ENCODE data around the gene PPP1R14D.

PPP1R14D gene

DNA sequence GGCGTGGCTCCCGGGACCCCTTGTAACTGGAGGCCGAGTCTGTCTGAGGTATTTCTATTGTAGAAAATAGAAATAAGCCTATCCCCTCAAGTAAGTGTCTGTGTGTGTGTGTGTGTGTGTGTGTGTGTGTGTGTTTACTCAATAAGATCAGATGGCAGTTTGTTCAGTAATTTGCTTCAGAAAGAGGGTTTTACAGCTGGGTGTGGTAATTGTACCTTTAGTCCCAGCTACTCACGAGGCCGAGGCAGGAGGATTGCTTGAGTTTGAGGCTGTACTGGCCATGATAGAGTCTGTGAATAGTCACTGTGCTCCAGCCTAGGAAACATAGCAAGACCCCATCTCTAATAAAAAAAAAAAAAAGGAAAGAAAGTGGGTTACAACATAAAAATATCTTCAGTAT is 24.0 kb upstream of the PPP1R14D start:
- no peak for DNase-seq (ENCODE audit: low read depth)

DNA sequence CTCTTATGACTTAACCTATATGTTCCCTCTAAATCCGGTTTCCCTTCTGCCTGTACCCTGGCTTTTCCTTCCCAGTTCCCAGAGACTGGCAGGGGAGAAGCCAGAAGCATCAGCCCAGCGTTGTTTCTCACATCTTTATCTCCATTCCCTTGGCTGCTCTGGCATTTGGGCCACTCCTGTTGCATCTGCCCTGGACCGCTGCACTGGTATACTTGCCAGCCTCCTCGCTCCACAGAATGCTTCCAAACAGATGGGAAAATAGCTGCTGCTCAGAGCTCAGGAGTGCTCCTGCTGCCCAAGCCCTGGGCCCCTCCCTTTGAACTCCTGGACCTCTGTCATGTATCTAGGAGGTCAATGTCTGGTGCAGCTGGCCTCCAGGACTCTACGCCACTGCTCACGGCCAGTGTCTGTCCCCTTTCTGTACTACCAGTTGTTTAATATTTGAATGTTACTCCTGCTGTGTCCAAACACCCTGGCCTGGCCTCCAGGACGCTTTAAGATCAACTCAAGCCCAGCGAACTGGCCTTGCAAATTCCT is 22.1 kb upstream of the PPP1R14D start:
- no peak for DNase-seq (ENCODE audit: low read depth)

DNA sequence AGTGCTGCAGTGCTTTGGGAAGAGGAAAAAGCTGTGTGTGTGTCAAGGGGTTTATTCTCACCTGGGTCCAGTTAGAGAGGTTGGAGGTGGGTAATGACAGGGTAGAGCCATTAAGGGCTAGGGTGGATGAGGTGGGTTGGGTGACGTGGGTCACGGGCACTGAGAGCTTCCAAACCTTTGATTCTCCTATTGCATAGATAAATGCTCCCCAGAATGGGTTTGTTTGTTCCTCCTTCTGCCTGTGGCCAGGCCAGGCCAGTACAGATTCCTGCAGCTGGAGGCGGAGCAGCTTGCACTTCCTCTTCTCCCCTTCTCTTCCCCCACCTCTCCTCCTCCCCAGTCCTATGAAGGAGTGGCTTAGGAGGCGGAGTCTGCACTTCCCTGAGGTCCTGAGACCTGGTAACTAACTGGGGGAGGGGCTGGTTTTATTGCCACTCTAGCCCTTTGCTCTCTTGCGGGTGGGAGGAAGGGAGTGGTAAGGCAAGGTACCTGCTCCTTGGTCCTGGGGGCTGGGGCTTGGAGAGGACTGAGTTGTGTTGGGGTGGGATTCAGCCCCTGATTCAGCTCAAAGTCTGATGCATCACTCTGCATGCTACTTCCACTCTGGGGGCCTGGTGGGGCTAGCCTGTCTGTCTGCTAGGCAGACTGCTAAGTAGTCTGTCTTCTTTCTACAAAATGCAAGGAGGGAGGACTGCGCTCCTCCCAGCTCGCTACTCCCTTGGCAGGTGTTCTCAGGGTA is 18.9 kb upstream of the PPP1R14D start:
- DNase-seq (ENCODE audit: low read depth), result no peak

DNA sequence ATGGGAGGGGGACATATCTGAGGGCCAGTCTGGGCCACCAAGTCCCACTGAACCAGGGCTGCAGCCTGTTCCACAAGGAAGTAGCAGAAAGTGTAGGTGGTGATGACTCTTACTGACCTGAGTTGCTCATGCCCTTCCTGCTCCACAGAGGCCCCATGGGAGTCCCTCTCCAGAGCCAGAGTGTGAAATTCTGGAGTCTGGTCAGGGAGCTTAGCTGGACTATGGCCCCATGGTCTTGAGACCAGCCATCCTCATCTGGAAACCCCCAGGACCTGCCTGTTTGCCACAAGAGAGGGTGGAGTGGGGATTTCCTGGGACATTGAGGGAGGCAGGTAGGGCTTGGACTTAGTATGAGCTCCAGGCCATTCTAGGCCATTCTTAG is 18.3 kb upstream of the PPP1R14D start:
- no peak for DNase-seq (ENCODE audit: low read depth)

DNA sequence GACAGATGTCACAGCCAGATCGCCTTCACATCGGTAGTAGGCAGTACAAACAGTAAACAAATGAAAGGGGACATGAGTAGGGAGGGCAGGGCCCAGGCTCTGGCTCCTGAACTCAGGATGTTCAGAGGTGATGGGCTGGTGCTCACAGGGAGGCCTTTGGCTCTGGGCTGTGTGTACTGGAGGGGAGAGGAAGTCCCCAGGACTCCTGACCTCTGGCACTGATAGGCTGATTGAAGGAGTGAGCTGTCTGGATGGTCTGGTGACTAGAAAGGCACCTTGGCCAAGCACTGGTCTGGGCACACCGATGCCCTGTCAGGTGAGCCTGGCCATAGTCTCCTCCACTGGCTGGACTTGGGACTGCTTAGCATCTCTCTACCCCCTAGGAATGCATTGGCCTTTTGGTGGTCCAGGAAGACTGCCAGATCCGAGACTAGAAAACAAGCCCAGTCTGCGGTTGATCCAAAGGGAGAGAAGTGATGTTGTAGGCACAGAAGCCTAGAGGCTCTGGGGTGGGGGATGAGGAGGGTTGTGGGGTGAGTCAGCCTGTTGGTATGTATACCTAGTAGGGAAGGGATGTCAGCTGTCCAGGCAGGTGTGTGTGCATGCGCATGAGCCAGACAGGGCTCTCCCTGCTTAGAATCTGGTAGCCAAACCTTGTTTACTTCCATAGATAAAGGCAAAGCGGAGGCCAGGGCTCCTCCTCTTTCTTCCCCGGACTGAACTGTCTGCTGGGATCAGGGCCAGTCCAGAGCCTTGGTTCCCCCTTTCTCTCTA is 17.2 kb upstream of the PPP1R14D start:
- no peak for DNase-seq (ENCODE audit: low read depth)

DNA sequence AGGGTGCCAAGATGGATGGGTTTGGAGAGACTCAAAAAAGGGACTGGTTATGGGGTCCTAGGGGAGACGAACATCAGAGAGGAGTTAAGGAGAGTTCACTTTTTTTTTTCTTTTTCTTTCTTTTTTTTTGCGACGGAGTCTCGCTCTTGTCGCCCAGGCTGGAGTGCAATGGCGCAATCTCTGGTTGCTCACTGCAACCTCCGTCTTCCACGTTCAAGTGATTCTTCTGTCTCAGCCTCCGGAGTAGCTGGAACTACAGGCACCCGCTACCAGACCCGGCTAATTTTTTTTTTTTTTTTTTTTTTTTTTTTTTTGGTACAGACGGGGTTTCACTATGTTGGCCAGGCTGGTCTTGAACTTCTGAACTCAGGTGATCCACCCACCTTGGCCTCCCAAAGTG is 16.5 kb upstream of the PPP1R14D start:
- DNase-seq (ENCODE audit: low read depth), result no peak

DNA sequence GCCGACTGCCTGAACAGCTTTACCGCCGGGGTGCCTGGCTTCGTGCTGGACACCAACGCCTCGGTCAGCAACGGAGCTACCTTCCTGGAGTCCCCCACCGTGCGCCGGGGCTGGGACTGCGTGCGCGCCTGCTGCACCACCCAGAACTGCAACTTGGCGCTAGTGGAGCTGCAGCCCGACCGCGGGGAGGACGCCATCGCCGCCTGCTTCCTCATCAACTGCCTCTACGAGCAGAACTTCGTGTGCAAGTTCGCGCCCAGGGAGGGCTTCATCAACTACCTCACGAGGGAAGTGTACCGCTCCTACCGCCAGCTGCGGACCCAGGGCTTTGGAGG is 16.2 kb upstream of the PPP1R14D start:
- DNase-seq (ENCODE audit: low read depth), result peak; percentile 5

DNA sequence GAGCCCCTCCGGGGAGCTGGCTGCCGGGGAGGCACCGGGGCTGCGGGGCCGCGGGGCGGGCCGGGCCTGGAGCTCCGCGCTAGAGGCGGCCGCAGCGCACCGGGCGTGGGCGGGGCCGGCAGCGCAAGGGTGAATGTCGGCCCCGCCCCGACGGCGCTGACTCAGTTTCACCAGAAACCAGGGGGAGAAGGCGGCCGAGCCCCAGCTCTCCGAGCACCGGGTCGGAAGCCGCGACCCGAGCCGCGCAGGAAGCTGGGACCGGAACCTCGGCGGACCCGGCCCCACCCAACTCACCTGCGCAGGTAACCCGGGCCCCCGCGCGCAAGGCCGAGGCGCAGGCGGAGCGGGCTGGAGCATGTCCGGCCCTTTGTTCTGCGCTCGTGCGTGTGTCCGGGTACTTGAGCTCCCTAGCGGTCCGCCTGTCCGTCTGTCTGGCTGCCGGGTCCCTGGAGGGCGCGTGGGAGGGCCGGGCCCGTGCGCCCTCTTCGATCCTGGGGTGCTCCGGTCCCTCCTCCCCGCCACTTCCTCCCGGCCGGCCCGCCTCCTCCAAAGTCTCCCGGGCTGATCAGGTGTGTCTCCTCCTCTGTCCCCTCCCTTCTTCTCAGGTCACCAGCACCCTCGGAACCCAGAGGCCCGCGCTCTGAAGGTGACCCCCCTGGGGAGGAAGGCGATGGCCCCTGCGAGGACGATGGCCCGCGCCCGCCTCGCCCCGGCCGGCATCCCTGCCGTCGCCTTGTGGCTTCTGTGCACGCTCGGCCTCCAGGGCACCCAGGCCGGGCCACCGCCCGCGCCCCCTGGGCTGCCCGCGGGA is 15.6 kb upstream of the PPP1R14D start, which contains the start of gene SPINT1:
Gene SPINT1 (plus strand): TSS at position 164 of the 811 bp plus-strand sequence. CDS start 507 bp downstream, at position 671.
- peak; percentile 40 for DNase-seq (ENCODE audit: low read depth)

DNA sequence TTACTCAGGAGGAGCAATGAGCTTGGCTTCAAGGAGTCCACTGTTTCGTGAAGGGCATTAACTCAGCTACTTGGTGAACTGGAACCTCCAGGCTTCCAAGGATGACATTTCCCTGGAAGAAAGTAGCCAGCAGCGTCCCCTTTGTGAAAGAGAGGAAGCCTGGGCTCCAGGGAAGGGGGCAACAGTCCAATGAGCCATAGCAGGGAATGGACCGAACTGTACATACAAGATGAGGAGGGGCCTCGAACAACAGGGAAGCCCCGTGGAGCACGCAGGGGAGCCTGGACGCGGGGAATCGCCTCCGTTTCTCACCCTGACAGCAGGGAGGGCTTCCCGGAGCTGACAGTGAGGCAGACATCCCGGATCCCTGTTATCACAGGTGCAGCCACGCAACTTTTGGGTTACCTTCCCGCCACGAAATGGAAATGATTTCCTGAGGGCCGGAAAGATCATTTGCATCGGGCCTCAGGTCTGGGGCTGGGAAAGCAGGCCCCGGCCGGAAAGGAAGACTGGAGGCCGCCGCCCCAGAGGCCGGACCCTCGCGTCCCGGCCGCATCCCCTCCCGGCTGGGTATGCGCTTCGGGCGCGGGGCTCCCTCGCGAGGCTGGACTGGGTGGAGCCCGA is 14.9 kb upstream of the PPP1R14D start:
- DNase-seq (ENCODE audit: low read depth), result no peak

DNA sequence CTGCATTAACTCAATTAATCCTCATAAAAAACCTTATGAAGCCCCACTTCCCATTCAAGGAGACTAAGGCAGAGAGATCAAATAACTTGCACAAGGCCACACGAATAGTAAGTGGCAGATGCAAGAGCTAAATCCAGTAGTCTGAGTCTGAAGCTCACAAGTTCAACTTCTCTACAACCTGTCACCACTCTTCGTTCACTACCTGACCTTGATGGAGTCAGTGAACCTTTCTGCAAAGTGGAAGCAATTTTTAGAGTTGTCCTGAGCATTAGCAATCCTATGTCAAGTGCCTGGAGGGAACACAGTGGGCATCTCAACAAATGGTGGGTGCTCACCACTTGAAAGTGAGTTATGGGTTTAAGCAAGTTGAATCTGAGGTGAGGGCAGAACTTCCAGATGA is 13.2 kb upstream of the PPP1R14D start:
- no peak for DNase-seq (ENCODE audit: low read depth)

DNA sequence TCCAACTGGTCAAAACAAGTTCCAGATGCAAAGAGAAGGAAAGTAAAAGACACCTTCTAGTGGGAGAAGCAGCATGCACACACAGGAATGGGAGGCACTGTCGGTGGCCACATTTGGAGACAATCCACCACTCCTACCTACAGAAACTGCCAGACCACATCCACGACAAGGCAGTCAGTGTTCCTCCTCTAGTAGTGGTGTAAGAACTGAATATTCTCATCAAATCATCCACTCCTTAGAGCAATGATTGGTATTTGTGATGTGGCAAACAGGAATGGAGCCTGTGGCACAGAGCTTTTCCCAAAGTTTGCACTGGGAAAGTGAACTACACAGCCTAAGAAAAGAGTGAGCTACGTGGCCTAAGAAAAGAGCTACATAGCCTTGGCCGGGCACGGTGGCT is 10.2 kb upstream of the PPP1R14D start:
- DNase-seq (ENCODE audit: low read depth), result no peak

DNA sequence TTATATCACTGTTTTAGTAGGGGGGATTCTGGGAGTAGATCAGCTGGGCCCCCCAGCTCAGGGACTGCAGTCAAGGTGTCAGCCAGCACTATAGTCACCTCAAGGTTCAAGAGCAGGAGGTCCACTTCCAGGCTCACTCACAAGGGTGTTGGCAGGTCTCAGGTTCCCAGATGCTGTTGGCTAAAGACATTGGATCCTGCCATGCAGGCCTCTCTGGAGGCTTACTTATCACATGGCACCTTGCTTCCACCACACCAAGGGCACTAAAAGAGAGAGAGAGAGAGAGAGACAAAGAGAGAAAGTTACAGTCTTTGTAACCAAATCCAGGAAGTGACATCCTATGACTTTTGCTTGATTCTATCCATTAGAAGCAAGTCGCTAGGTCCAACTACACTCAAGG is 7.5 kb upstream of the PPP1R14D start:
- no peak for DNase-seq (ENCODE audit: low read depth)

DNA sequence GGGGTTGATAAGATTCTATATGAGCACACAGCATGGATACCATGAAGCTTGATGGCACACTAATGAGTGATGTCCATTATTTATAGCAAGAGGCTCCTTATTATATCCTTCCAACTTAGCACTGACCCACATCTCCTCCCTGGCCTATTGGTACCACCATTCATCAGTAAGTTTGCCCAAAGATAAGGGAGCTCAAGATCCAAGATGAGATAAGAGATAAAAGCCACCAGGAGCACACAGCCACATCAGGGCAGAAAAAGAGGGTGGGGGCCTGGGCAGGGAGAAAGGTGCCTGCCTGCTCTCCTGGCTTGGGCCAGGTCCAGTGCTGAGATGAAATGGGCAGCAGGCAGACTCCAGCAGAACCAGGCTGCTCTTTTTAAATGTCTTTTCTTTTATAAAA is 4.4 kb upstream of the PPP1R14D start:
- DNase-seq (ENCODE audit: low read depth), result no peak

DNA sequence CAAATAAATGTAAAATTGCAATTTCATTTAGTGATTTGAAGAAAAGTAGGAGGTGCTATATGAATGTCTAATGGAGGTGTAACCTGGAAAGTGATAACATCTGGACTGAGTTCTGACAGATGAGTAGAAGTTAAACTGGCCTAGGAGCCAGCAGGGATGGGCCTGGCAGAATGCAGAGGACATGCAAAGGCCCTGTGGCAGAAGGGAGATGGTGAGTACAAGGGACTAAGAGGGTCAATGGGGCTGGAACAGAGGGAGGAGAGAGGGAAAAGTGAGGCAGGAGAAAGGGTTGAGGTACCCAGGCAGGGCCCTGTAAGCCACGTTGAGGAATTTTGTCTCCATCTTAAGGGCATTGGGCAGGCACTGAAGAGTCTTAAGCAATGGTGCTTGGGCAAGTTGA is 3.4 kb upstream of the PPP1R14D start:
- no peak for DNase-seq (ENCODE audit: low read depth)

DNA sequence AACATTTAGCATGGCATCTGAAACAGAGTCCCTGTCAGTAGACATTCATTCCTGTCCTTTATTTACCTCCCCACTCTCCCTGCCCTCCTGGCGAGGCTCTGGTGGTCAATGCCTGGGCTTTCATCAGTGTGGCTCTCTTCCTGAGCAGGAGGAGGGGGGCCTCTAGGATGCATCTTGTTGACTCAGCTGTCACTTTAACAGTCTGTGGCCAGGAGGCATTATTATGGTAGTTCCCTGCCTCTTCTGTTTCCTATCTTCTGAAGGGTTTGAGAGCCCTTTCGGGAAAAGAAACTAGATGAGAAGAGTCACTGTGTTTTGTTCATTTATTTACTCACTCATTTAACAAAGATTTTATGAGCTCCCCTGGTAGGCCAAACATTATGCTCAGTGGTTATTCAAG is 2.4 kb upstream of the PPP1R14D start:
- no peak for DNase-seq (ENCODE audit: low read depth)

DNA sequence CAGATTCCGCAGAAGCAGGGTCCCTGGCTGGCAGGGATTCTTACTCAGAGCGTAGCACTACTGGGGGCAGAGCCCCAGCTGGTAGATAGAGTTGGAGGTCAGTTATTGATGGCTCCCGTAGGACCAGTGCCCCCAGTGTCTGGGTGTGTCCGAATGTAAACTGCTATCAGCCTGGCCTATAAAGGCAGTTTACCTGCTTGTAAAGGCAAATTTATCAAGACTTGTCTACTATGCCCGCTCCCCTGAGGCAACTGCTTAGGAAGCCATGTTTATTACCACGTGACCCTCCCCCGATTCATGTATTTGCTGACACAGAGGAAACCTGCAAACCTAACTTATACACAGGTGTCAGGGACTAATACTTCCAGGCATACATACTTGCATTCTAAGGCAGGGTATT is 607 bp upstream of the PPP1R14D start:
- no peak for DNase-seq (ENCODE audit: low read depth)

DNA sequence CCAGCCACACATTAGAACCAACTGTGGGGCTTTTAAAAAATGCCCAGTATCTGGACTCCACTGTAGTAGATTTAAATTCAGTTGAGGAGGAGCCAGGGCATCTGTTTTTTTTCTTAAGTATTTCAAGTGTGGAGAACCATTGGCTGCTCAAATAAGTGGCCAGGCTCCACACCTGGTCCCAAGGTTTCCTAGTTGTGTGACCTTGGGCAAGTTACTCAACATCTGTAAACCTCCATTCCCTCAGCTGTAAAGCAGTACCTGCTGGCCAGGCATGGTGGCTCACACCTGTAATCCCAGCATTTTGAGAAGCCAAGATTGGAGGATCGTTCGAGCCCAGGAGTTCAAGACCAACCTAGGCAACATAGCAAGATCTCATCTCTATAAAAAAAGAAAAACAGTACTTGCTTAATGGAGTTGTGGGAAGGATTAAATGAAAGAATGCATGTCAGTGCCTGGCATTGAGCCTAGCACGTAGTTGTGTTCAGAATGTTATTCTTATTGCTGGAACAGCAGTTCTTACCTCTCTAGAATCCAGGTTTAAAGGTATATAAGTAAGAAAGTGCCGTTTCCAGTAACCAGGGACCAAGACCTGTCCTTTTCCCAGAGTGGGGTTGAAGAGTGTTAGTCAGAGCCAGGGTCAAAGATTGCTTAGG is 2.0 kb downstream of the PPP1R14D start:
- no peak for DNase-seq (ENCODE audit: low read depth)

DNA sequence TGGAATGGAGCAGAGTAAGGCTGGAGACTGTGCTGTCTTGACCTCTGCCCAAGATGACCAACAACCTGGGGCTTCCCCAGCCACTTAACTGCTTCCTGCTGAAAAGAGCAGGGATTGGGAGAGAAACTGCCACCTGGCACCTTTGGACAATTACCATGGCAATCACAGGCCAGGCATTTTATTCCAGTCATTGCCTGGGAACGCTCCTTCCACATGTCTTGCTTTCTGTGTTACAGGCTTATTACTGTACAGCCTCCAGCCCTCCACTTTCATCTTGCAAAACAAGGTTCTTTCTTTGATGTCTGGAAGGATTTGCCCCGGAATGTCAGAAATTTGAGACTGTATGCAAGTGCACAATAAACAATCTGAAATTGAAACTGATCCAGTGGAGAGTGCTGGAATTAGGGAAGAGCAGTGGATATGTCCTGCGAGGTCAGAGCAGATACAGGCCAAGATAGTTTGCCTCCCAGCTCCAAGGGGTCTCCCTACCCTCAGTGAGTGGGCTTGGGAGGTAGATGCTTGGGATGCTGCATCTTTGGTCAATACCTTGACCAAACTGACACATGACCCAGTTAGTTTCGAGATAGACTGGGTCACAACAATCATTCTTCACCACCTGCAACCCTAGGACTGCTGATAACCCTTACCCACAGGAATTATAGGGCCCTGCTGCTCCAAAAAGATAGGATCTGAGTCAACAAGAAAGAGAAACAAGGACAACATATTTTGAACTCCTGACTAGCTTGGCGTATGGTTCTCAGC is 2.7 kb downstream of the PPP1R14D start:
- DNase-seq (ENCODE audit: low read depth), result no peak

DNA sequence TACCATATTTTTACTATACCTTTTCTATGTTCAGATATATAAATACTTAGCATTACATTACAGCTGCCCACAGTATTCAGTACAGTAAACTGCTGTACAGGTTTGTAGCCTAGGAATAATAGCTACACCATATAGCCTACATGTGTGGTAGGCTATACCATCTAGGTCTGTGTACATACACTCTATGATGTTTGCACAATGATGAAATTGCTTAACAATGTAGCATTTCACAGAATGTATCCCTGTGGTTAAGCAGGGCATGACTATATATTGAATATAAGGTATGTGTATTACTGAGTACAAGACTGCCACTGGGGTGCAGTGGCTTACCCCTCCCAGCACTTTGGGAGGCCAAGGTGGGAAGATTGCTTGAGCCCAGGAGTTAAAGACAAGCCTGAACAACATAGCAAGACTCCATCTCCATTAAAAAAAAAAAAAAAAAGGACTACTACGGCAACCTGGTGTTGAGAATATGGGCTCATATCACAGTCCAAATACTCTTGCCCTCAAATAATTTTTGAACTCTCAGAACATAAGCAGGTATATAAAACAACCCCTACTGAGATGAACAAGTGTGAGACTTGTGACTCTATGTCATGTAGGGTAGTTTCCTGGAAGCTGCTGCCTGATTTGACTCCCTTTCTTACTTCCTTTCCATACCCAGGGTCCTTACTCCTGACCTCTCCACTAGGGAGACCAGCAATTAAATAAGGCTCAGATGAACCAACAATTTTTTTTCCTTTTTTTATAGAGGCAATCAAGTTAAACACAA is 4.8 kb downstream of the PPP1R14D start:
- DNase-seq (ENCODE audit: low read depth), result no peak

DNA sequence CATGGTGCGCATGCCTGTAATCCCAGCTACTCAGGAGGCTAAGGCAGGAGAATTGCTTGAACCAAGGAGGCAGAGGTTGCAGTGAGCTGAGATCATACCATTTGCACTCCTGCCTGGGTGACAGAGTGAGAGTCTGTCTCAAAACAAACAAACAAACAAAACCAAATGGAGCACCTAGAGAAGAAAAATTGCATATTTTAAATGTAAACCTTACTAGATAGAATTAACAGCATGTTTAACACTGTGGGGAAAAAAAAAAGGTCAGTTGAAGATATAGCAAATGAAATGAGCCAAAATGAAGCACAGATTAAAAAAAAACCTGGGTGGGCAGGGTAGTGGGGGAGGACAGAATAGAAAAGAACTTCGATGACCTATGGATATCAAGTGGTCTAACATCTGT is 7.3 kb downstream of the PPP1R14D start:
- no peak for DNase-seq (ENCODE audit: low read depth)
